ENCODE measurements around the gene CAPN9.
"Not testable (repeated sequence)": the region's sequence is repeated elsewhere in the genome, so short reads cannot be mapped to it uniquely, and the experiment has no call there.

CAPN9 gene

DNA sequence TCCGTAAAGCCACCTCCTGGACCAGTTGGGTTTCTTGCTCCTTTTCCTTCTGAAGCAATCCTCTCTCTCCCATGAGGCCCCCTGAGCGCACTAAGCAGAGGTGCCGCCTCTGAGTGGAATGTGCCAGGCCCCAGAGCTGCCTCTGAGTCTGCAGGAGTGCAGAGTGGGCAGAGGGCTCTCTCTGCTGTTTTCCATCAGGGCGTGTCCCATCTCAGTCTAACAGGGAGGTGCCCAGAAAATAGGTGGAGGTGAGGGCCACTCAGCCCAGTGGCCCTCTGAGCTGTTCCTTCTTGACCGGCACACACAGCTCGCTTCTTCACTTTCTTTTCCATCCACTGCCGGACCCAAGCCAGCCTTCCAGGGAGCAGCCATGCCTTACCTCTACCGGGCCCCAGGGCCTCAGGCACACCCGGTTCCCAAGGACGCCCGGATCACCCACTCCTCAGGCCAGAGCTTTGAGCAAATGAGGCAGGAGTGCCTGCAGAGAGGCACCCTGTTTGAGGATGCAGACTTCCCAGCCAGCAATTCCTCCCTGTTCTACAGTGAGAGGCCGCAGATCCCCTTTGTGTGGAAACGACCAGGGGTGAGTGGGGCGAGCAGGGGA, at the start of gene CAPN9:
CAPN9 (plus strand) TSS at position 262 of the 604 bp plus-strand sequence; CDS start at position 371, 109 bp downstream.
- DNase-seq (ENCODE audit: low read depth) = no peak
- TF ChIP-seq, protein P1, sequence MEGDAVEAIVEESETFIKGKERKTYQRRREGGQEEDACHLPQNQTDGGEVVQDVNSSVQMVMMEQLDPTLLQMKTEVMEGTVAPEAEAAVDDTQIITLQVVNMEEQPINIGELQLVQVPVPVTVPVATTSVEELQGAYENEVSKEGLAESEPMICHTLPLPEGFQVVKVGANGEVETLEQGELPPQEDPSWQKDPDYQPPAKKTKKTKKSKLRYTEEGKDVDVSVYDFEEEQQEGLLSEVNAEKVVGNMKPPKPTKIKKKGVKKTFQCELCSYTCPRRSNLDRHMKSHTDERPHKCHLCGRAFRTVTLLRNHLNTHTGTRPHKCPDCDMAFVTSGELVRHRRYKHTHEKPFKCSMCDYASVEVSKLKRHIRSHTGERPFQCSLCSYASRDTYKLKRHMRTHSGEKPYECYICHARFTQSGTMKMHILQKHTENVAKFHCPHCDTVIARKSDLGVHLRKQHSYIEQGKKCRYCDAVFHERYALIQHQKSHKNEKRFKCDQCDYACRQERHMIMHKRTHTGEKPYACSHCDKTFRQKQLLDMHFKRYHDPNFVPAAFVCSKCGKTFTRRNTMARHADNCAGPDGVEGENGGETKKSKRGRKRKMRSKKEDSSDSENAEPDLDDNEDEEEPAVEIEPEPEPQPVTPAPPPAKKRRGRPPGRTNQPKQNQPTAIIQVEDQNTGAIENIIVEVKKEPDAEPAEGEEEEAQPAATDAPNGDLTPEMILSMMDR (IDR thresholded peaks at IDR 0.05; ENCODE audit: low read depth, low read length, missing control alignments) = no peak
- no peak within 1 kb of the TSS for H3K4me3 ChIP-seq (ENCODE audit: low read depth, low read length)

GRCh38 chr1:230698130-230698529, 49.1 kb upstream of the CAPN9 start:
- no peak for DNase-seq (ENCODE audit: low read depth)
- TF ChIP-seq, protein P1 (IDR thresholded peaks at IDR 0.05; ENCODE audit: low read depth, low read length, missing control alignments) = no peak
- H3K4me3 ChIP-seq (ENCODE audit: low read depth, low read length) = no peak overlapping the region

GRCh38 chr1:230698964-230699363, 48.2 kb upstream of the CAPN9 start:
- H3K4me3 ChIP-seq (ENCODE audit: low read depth, low read length); DNase-seq (ENCODE audit: low read depth): not testable (repeated sequence)

- H3K4me3 ChIP-seq (ENCODE audit: low read depth, low read length) = no peak overlapping the region
- DNase-seq (ENCODE audit: low read depth) = no peak
- TF ChIP-seq, protein P1 (IDR thresholded peaks at IDR 0.05; ENCODE audit: low read depth, low read length, missing control alignments) = no peak
Measured at GRCh38 chr1:230699716-230700115, 47.5 kb upstream of the CAPN9 start.

GRCh38 chr1:230700132-230700531, 47.1 kb upstream of the CAPN9 start:
- H3K4me3 ChIP-seq (ENCODE audit: low read depth, low read length) = no peak overlapping the region
- DNase-seq (ENCODE audit: low read depth) = no peak
- TF ChIP-seq, protein P1 (IDR thresholded peaks at IDR 0.05; ENCODE audit: low read depth, low read length, missing control alignments) = no peak

- no peak for DNase-seq (ENCODE audit: low read depth)
Measured at GRCh38 chr1:230701434-230701833, 45.8 kb upstream of the CAPN9 start.

GRCh38 chr1:230701895-230702768, 45.1 kb upstream of the CAPN9 start:
- no peak overlapping the region for H3K4me3 ChIP-seq (ENCODE audit: low read depth, low read length)
- no peak for DNase-seq (ENCODE audit: low read depth)
- TF ChIP-seq, protein P1 (IDR thresholded peaks at IDR 0.05; ENCODE audit: low read depth, low read length, missing control alignments) = no peak

More at GRCh38 chr1:230701434-230701833, 45.8 kb upstream of the CAPN9 start:
- no peak overlapping the region for H3K4me3 ChIP-seq (ENCODE audit: low read depth, low read length)
- TF ChIP-seq, protein P1 (IDR thresholded peaks at IDR 0.05; ENCODE audit: low read depth, low read length, missing control alignments) = no peak

Data from GM12864 (cell line).